Keratinocyte (primary cell): ENCODE results near the gene CD44.

Source experiments
- CTCF ChIP-seq, 3 experiments: IDR thresholded peaks in 1 of 3; conservative IDR thresholded peaks in 1 of 3; optimal IDR thresholded peaks in 1 of 3; 2 replicates in 2 of 3; 3 replicates in 1 of 3; pipeline versions ENCODE3 to v1.5.1; 2011; ENCODE audit warnings: low read length in 3 of 3, mild to moderate bottlenecking in 3 of 3, moderate library complexity in 2 of 3, control low read depth in 1 of 3, inconsistent platforms in 1 of 3; ENCODE audit not compliant: insufficient read depth in 2 of 3; ENCODE audit errors: extremely low read depth in 1 of 3
- EZH2 ChIP-seq: IDR thresholded peaks from one replicate; pipeline ENCODE4 v1.6.1; 2012; ENCODE audit warnings: inconsistent platforms, mild to moderate bottlenecking, low read length, moderate library complexity

- TF ChIP-seq CTCF (optimal IDR thresholded peaks at IDR 0.05 in 1 of 3, IDR thresholded peaks at IDR 0.05 in 1 of 3, conservative IDR thresholded peaks at IDR 0.05 in 1 of 3; ENCODE audit: extremely low read depth in 1 of 3, insufficient read depth in 2 of 3, low read length in 3 of 3) (peak; percentile 69 to 81 (median 79)), EZH2 (no peak)
These were observed 99.1 kb downstream of the CD44 start for GRCh38 chr11:35237860-35238715.
